PC-3 (cell line): Measurements from ENCODE around the gene TRIM24. TPM values are rescaled to one million over a fixed set of nuclear protein-coding genes. Genes with fewer than 3 reads are reported as not detected.

ENCODE experiments used
- ATAC-seq: fragments of 200-7000 bp; cut with Tn5 transposase; 2 replicates; pipeline ENCODE4 v1.9.1; 2020; ENCODE audit warnings: mild to moderate bottlenecking, moderate library complexity
- BruUV-seq: library from RNA; stranded (reverse); fragments of 400-500 nt; replicated peaks from 2 replicates; lab custom pipeline; 2021; lab: Mats Ljungman, UMichigan
- CTCF ChIA-PET: fragments of 300-600 bp; sonication (Branson Sonifier 250); formaldehyde crosslinking; loops from one replicate; lab custom pipeline; 2022; ENCODE audit warnings: antibody characterized with exemption; lab: Charles Lee
- POLR2A ChIA-PET: fragments of 300-600 bp; sonication (Branson Sonifier 250); formaldehyde crosslinking; loops from one replicate; lab custom pipeline; 2022; ENCODE audit warnings: antibody characterized with exemption; ENCODE audit not compliant: unreplicated experiment; lab: Charles Lee
- DNase-seq: peaks from one replicate; pipeline ENCODE4 v3.0.0-alpha.2; 2015
- H2AFZ ChIP-seq: fragments of 300-600 bp; sonication (generic); 2 replicates; pipeline ENCODE4 v1.6.0; 2016; ENCODE audit warnings: antibody characterized with exemption, low read length
- H3F3A ChIP-seq: fragments of 300-600 bp; sonication (generic); one replicate; pipeline ENCODE4 v1.6.0; 2017; ENCODE audit warnings: antibody characterized with exemption, low read length, control low read depth, mild to moderate bottlenecking; ENCODE audit not compliant: unreplicated experiment
- H3K27ac ChIP-seq: fragments of 300-600 bp; sonication (generic); 2 replicates; pipeline ENCODE4 v1.5.1; 2016; ENCODE audit warnings: mild to moderate bottlenecking, low read length
- H3K27me3 ChIP-seq: fragments of 300-600 bp; sonication (generic); 2 replicates; pipeline ENCODE4 v1.6.1; 2016; ENCODE audit warnings: low read length, mixed read lengths
- H3K36me3 ChIP-seq: fragments of 300-600 bp; sonication (generic); 2 replicates; pipeline ENCODE4 v1.6.1; 2016; ENCODE audit warnings: low read depth, mixed run types, low read length, mixed read lengths
- H3K4me1 ChIP-seq: fragments of 300-600 bp; sonication (generic); 2 replicates; pipeline ENCODE4 v1.5.1; 2016; ENCODE audit warnings: low read length; ENCODE audit not compliant: insufficient read depth
- H3K4me2 ChIP-seq: fragments of 300-600 bp; sonication (generic); 2 replicates; pipeline ENCODE4 v1.6.0; 2016; ENCODE audit warnings: low read length
- H3K4me3 ChIP-seq: fragments of 300-600 bp; sonication (generic); 2 replicates; pipeline ENCODE4 v1.5.1; 2016; ENCODE audit warnings: mild to moderate bottlenecking, low read length, mixed read lengths
- H3K79me2 ChIP-seq: fragments of 300-600 bp; sonication (generic); 2 replicates; pipeline ENCODE4 v1.6.1; 2017; ENCODE audit warnings: low read length, mixed read lengths
- H3K9ac ChIP-seq: fragments of 300-600 bp; sonication (generic); 2 replicates; pipeline ENCODE4 v1.6.0; 2016; ENCODE audit warnings: mild to moderate bottlenecking, low read length
- H3K9me2 ChIP-seq: fragments of 300-600 bp; sonication (generic); replicated peaks from 2 replicates; pipeline ENCODE4 v1.6.1; 2016; ENCODE audit warnings: mixed run types, low read length, mixed read lengths
- H3K9me3 ChIP-seq: fragments of 300-600 bp; sonication (generic); 2 replicates; pipeline ENCODE4 v1.6.1; 2016; ENCODE audit warnings: low read length, mixed read lengths
- H4K20me1 ChIP-seq: fragments of 300-600 bp; sonication (generic); 2 replicates; pipeline ENCODE4 v1.6.1; 2016; ENCODE audit warnings: low read length, mixed read lengths
- CTCF ChIP-seq: fragments of 300-600 bp; sonication (generic); conservative IDR thresholded peaks from 2 replicates; pipeline ENCODE4 v1.5.1; 2017; ENCODE audit warnings: antibody characterized with exemption, low read depth, mild to moderate bottlenecking, low read length
- EZH2 ChIP-seq: fragments of 300-600 bp; sonication (generic); IDR thresholded peaks from one replicate; pipeline ENCODE4 v1.6.1; 2017; ENCODE audit warnings: antibody characterized with exemption, mild to moderate bottlenecking, low read length; ENCODE audit not compliant: unreplicated experiment
- EZH2phosphoT487 ChIP-seq: fragments of 300-600 bp; sonication (generic); IDR thresholded peaks from 2 replicates; pipeline ENCODE4 v1.6.1; 2018; ENCODE audit warnings: mild to moderate bottlenecking, antibody characterized with exemption, low read length, borderline replicate concordance
- intact Hi-C: fragments of 100-400 bp; cut with micrococcal nuclease; formaldehyde crosslinking; loops from 2 replicates; pipeline ENCODE4 v1.9.0; 2023
- total RNA-seq: library from RNA; depleted of rRNA; stranded (reverse); fragments of >200 nt; gene quantifications from 2 replicates; pipeline ENCODE4 v1.2.3, GENCODE V29; 2014

TRIM24 gene
- total RNA-seq, 1 experiment from 2014 or later: 12.9 TPM

DNA sequence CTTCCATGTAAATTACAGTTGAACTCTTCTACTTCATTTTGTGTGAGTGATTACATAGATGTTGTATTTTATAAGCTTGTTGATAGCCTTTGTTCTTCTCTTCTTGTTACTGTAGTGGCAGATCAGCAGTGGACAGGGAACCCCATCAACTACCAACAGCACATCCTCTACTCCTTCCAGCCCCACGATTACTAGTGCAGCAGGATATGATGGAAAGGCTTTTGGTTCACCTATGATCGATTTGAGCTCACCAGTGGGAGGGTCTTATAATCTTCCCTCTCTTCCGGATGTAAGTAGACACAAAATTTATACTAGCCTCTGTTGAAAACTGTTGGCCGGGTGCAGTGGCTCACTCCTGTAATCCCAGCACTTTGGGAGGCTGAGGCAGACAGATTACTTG lies 110.7 kb downstream of the TRIM24 start:
- Histone ChIP-seq H3K27ac (no peak overlapping the region), H3K36me3 (peaks cover 25% of the 10 kb centered on the region), H3K9me2 (no peaks in the 10 kb centered on the region), H3F3A (no peaks in the 10 kb centered on the region), H3K4me2 (no peak overlapping the region), H3K4me1 (no peaks in the 10 kb centered on the region), H3K4me3 (no peak overlapping the region), H4K20me1 (no peaks in the 10 kb centered on the region), H3K9me3 (0 out of 2 replicates have a peak, but pooled peaks cover under 1% of the 10 kb centered on the region), H3K79me2 (no peaks in the 10 kb centered on the region), H2AFZ (no peak overlapping the region), H3K27me3 (no peaks in the 10 kb centered on the region), H3K9ac (no peak overlapping the region)
- TF ChIP-seq EZH2 (no peak), CTCF (no peak), EZH2phosphoT487 (no peak)
- CTCF ChIA-PET: no interaction called here
- no peak for DNase-seq
- POLR2A ChIA-PET: no interaction called here
- no TSS peak for BruUV-seq
- ATAC-seq: no peak
- intact Hi-C loops: loop anchor here (10.0 kb wide), 2 partner anchors 96 to 164 kb away; no protein-coding TSS in a partner anchor

GRCh38 chr7:138573741-138574140 lies 113.7 kb downstream of the TRIM24 start:
- Histone ChIP-seq H3K36me3 (peaks cover 4% of the 10 kb centered on the region; the same call in 1 of the 2 replicates), H3K27me3 (no peaks in the 10 kb centered on the region), H2AFZ (no peak overlapping the region), H3K4me2 (no peak overlapping the region), H3F3A (no peaks in the 10 kb centered on the region), H3K4me3 (no peak overlapping the region), H3K4me1 (no peaks in the 10 kb centered on the region), H4K20me1 (no peaks in the 10 kb centered on the region), H3K9me3 (no peaks in the 10 kb centered on the region), H3K79me2 (no peaks in the 10 kb centered on the region), H3K9me2 (no peaks in the 10 kb centered on the region), H3K9ac (no peak overlapping the region), H3K27ac (no peak overlapping the region)
- DNase-seq: no peak
- TF ChIP-seq EZH2 (no peak), CTCF (no peak), EZH2phosphoT487 (no peak)
- ChIA-PET POLR2A (no interaction called here), CTCF (no interaction called here)
- ATAC-seq: no peak
- intact Hi-C loops: loop anchor here (10.0 kb wide), 2 partner anchors 99 to 161 kb away; no protein-coding TSS in a partner anchor
- no TSS peak for BruUV-seq

- Histone ChIP-seq H3K27me3 (no peaks in the 10 kb centered on the region), H3K27ac (no peak overlapping the region), H4K20me1 (no peaks in the 10 kb centered on the region), H3K9me3 (no peaks in the 10 kb centered on the region), H3K4me1 (no peaks in the 10 kb centered on the region), H2AFZ (no peak overlapping the region), H3K4me2 (no peak overlapping the region), H3K36me3 (0 out of 2 replicates have a peak, but pooled peaks cover 4% of the 10 kb centered on the region), H3F3A (no peaks in the 10 kb centered on the region), H3K79me2 (no peaks in the 10 kb centered on the region), H3K9me2 (no peaks in the 10 kb centered on the region), H3K4me3 (no peak overlapping the region), H3K9ac (no peak overlapping the region)
- ChIA-PET POLR2A (no interaction called here), CTCF (no interaction called here)
- BruUV-seq: no TSS peak
- no peak for TF ChIP-seq EZH2phosphoT487
- no peak for TF ChIP-seq EZH2
- no peak for TF ChIP-seq CTCF
- intact Hi-C loops: loop anchor here (10.0 kb wide), 2 partner anchors 101 to 159 kb away; no protein-coding TSS in a partner anchor
- no peak for ATAC-seq
- no peak for DNase-seq
Observed at GRCh38 chr7:138575897-138576428, 115.9 kb downstream of the TRIM24 start.
